HepG2 (cell line): Measurements from ENCODE around the gene CNNM3. TPM values are rescaled to one million over a fixed set of nuclear protein-coding genes. Genes with fewer than 3 reads are reported as not detected.
A peak's percentile ranks its signal among the peaks of the same experiment; 100 is the strongest.

Experiments used
- DPF2 ChIP-seq: sonication (generic); formaldehyde crosslinking; IDR thresholded peaks from 2 replicates; pipeline ENCODE4 v1.4.0; 2020; ENCODE audit warnings: mild to moderate bottlenecking, low read depth, missing genetic modification reagents, borderline replicate concordance
- EZH2 ChIP-seq: conservative IDR thresholded peaks from 2 replicates; pipeline ENCODE4 v1.6.1; 2012; ENCODE audit warnings: mild to moderate bottlenecking, low read depth, low read length, moderate library complexity
- FOXP1 ChIP-seq, 2 experiments: fragments of 450-650 bp in 1 of 2; IDR thresholded peaks; 2 replicates each; pipeline ENCODE4 v1.6.1; 2017 to 2018; ENCODE audit warnings: antibody characterized with exemption in 1 of 2
- GABPA ChIP-seq, 2 experiments: IDR thresholded peaks; 2 replicates each; pipeline ENCODE4 v1.6.1; 2011 to 2016; ENCODE audit warnings: low read depth in 2 of 2, low read length in 1 of 2, missing biosample characterization in 1 of 2, missing genetic modification characterization in 1 of 2
- MED8 ChIP-seq: sonication (generic); formaldehyde crosslinking; IDR thresholded peaks from 2 replicates; pipeline ENCODE4 v1.8.1; 2023; ENCODE audit warnings: mild to moderate bottlenecking, missing genetic modification reagents; ENCODE audit not compliant: insufficient replicate concordance
- NCOA5 ChIP-seq: sonication (generic); formaldehyde crosslinking; IDR thresholded peaks from 2 replicates; pipeline ENCODE4 v1.4.0; 2020; ENCODE audit warnings: missing genetic modification reagents
- RAD51 ChIP-seq: fragments of 450-650 bp; IDR thresholded peaks from 2 replicates; pipeline ENCODE4 v1.6.1; 2016; ENCODE audit warnings: borderline replicate concordance
- RORA ChIP-seq: sonication (generic); formaldehyde crosslinking; IDR thresholded peaks from 2 replicates; pipeline ENCODE4 v1.5.0; 2020; ENCODE audit warnings: mild to moderate bottlenecking, missing genetic modification reagents, moderate library complexity
- SP5 ChIP-seq: IDR thresholded peaks from 2 replicates; pipeline ENCODE4 v1.6.1; 2016; ENCODE audit warnings: low read depth, borderline replicate concordance
- ZNF562 ChIP-seq: sonication (generic); formaldehyde crosslinking; IDR thresholded peaks from 2 replicates; pipeline ENCODE4 v1.8.0; 2022; ENCODE audit warnings: missing genetic modification reagents, borderline replicate concordance
- ZNF572 ChIP-seq: sonication (generic); formaldehyde crosslinking; IDR thresholded peaks from 2 replicates; pipeline ENCODE4 v1.5.1; 2020; ENCODE audit warnings: mild to moderate bottlenecking, missing genetic modification reagents
- ZNF614 ChIP-seq: IDR thresholded peaks from 2 replicates; pipeline ENCODE4 v1.6.1; 2018; ENCODE audit warnings: missing biosample characterization, missing genetic modification reagents, inconsistent platforms, borderline replicate concordance
- ZNF703 ChIP-seq: sonication (generic); formaldehyde crosslinking; IDR thresholded peaks from 2 replicates; pipeline ENCODE4 v1.5.1; 2020; ENCODE audit warnings: missing genetic modification reagents, mild to moderate bottlenecking, moderate library complexity, borderline replicate concordance
- ZNF709 ChIP-seq: sonication (generic); formaldehyde crosslinking; IDR thresholded peaks from 2 replicates; pipeline ENCODE4 v1.5.0; 2020; ENCODE audit warnings: mild to moderate bottlenecking, missing genetic modification reagents
- ZNF781 ChIP-seq: sonication (generic); formaldehyde crosslinking; IDR thresholded peaks from 2 replicates; pipeline ENCODE4 v1.5.1; 2020; ENCODE audit warnings: borderline replicate concordance, mild to moderate bottlenecking, missing genetic modification reagents; ENCODE audit errors: not compliant biosample characterization
- ZXDC ChIP-seq: sonication (generic); formaldehyde crosslinking; IDR thresholded peaks from 2 replicates; pipeline ENCODE4 v1.5.0; 2020; ENCODE audit warnings: mild to moderate bottlenecking, missing genetic modification reagents
- polyA plus RNA-seq, 8 experiments: library from polyadenylated mRNA; depleted of rRNA in 3 of 8; stranded (reverse) in 7 of 8; unstranded in 1 of 8; fragments of >200 nt; fragmentation: Illumina TruSeq in 4 of 8; extraction: Trizol in 4 of 8; gene quantifications; 2 replicates each; pipeline versions ENCODE4 v1.2.1 to v1.2.3, GENCODE V29; 2011 to 2016; ENCODE audit warnings: low read depth in 4 of 8, missing spikeins in 1 of 8, mixed read lengths in 1 of 8; ENCODE audit not compliant: insufficient read depth in 1 of 8
- total RNA-seq, 5 experiments: library from RNA; depleted of rRNA; stranded (reverse); fragments of >200 nt; fragmentation: Illumina TruSeq; extraction: Trizol; gene quantifications; 2 replicates each; pipeline ENCODE4 v1.2.3, GENCODE V29; 2016; ENCODE audit warnings: low read depth in 1 of 5
- TF ChIP-seq, protein P1 (sequence below): sonication (generic); formaldehyde crosslinking; IDR thresholded peaks from 2 replicates; pipeline ENCODE4 v1.8.0; 2022; ENCODE audit warnings: low read depth, missing genetic modification reagents
- TF ChIP-seq, protein P2 (sequence below): sonication (generic); formaldehyde crosslinking; IDR thresholded peaks from 2 replicates; pipeline ENCODE4 v1.5.0; 2020; ENCODE audit warnings: mild to moderate bottlenecking, low read depth, missing genetic modification reagents, borderline replicate concordance
- TF ChIP-seq, protein P3 (sequence below): IDR thresholded peaks from 2 replicates; pipeline ENCODE4 v1.6.1; 2016; ENCODE audit warnings: mild to moderate bottlenecking, missing biosample characterization, missing genetic modification reagents
- TF ChIP-seq, protein P4 (sequence below): IDR thresholded peaks from 2 replicates; pipeline ENCODE4 v1.6.1; 2012; ENCODE audit warnings: low read length, improper control_type of control experiment
- TF ChIP-seq, protein P5 (sequence below): sonication (generic); formaldehyde crosslinking; IDR thresholded peaks from 2 replicates; pipeline ENCODE4 v1.9.0; 2021; ENCODE audit warnings: missing genetic modification reagents, borderline replicate concordance

CNNM3 gene
- total and polyA plus RNA-seq, 2 of the 13 experiments (the other 11 are each of a cell fraction or from before 2014, with no cell fraction given): 21.2 to 27.9 TPM

DNA sequence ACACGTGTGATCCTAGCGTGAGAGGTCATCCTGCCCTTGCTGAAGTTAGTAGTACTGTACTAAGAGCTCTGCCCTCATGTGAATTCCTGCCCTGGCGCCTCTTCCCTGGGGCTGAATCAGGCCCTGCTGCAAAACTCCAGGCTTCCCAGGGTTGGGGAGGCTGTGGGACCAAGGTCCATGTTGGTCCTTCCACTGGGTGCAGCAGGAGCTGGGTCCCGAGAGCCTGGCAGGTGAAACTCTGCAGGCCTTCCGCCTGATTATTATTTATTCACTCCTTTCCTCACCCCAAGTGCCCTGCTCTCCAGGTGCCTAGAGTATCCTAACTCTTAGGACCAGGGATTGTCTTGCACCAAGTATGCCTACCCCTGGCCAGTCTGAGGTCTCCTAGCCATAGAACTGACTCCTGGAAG, 5.3 kb upstream of the CNNM3 start (continued):
- TF ChIP-seq ZXDC (no peak), FOXP1 (IDR thresholded peaks at IDR 0.05) (no peak), FOXP1 (CRISPR knock-in tag; IDR thresholded peaks at IDR 0.05) (no peak), ZNF703 (CRISPR knock-in tag) (no peak), GABPA (IDR thresholded peaks at IDR 0.05; ENCODE audit: low read depth, low read length) (no peak), GABPA (CRISPR knock-in tag; IDR thresholded peaks at IDR 0.05; ENCODE audit: low read depth) (no peak), ZNF709 (no peak), EZH2 (no peak), ZNF562 (CRISPR knock-in tag) (no peak), NCOA5 (CRISPR knock-in tag) (no peak), RORA (CRISPR knock-in tag) (no peak), DPF2 (CRISPR knock-in tag) (no peak), ZNF614 (no peak), MED8 (CRISPR knock-in tag) (no peak), SP5 (CRISPR knock-in tag) (no peak), ZNF572 (CRISPR knock-in tag) (peak; percentile 64; the same call in 1 of the 2 replicates), ZNF781 (CRISPR knock-in tag) (peak; percentile 55), RAD51 (no peak)
- TF ChIP-seq, protein P1, sequence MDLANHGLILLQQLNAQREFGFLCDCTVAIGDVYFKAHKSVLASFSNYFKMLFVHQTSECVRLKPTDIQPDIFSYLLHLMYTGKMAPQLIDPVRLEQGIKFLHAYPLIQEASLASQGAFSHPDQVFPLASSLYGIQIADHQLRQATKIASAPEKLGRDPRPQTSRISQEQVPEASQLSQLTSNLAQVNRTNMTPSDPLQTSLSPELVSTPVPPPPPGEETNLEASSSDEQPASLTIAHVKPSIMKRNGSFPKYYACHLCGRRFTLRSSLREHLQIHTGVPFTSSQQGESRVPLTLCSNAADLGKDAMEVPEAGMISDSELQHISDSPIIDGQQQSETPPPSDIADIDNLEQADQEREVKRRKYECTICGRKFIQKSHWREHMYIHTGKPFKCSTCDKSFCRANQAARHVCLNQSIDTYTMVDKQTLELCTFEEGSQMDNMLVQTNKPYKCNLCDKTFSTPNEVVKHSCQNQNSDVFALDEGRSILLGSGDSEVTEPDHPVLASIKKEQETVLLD: no peak
- TF ChIP-seq, protein P2, sequence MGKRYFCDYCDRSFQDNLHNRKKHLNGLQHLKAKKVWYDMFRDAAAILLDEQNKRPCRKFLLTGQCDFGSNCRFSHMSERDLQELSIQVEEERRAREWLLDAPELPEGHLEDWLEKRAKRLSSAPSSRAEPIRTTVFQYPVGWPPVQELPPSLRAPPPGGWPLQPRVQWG (CRISPR knock-in tag): no peak
- TF ChIP-seq, protein P3, sequence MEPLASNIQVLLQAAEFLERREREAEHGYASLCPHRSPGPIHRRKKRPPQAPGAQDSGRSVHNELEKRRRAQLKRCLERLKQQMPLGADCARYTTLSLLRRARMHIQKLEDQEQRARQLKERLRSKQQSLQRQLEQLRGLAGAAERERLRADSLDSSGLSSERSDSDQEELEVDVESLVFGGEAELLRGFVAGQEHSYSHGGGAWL: no peak
- TF ChIP-seq, protein P4, sequence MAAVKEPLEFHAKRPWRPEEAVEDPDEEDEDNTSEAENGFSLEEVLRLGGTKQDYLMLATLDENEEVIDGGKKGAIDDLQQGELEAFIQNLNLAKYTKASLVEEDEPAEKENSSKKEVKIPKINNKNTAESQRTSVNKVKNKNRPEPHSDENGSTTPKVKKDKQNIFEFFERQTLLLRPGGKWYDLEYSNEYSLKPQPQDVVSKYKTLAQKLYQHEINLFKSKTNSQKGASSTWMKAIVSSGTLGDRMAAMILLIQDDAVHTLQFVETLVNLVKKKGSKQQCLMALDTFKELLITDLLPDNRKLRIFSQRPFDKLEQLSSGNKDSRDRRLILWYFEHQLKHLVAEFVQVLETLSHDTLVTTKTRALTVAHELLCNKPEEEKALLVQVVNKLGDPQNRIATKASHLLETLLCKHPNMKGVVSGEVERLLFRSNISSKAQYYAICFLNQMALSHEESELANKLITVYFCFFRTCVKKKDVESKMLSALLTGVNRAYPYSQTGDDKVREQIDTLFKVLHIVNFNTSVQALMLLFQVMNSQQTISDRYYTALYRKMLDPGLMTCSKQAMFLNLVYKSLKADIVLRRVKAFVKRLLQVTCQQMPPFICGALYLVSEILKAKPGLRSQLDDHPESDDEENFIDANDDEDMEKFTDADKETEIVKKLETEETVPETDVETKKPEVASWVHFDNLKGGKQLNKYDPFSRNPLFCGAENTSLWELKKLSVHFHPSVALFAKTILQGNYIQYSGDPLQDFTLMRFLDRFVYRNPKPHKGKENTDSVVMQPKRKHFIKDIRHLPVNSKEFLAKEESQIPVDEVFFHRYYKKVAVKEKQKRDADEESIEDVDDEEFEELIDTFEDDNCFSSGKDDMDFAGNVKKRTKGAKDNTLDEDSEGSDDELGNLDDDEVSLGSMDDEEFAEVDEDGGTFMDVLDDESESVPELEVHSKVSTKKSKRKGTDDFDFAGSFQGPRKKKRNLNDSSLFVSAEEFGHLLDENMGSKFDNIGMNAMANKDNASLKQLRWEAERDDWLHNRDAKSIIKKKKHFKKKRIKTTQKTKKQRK: no peak
- TF ChIP-seq, protein P5, sequence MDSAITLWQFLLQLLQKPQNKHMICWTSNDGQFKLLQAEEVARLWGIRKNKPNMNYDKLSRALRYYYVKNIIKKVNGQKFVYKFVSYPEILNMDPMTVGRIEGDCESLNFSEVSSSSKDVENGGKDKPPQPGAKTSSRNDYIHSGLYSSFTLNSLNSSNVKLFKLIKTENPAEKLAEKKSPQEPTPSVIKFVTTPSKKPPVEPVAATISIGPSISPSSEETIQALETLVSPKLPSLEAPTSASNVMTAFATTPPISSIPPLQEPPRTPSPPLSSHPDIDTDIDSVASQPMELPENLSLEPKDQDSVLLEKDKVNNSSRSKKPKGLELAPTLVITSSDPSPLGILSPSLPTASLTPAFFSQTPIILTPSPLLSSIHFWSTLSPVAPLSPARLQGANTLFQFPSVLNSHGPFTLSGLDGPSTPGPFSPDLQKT (CRISPR knock-in tag): no peak
